GM19193 (cell line): ENCODE measurements around the gene SYNGR4.

Experiments used
- POLR2A ChIP-seq: IDR thresholded peaks from 4 replicates; pipeline ENCODE4 v1.6.1; 2011; ENCODE audit not compliant: insufficient read depth, insufficient read length; ENCODE audit errors: extremely low read depth

SYNGR4 gene

DNA sequence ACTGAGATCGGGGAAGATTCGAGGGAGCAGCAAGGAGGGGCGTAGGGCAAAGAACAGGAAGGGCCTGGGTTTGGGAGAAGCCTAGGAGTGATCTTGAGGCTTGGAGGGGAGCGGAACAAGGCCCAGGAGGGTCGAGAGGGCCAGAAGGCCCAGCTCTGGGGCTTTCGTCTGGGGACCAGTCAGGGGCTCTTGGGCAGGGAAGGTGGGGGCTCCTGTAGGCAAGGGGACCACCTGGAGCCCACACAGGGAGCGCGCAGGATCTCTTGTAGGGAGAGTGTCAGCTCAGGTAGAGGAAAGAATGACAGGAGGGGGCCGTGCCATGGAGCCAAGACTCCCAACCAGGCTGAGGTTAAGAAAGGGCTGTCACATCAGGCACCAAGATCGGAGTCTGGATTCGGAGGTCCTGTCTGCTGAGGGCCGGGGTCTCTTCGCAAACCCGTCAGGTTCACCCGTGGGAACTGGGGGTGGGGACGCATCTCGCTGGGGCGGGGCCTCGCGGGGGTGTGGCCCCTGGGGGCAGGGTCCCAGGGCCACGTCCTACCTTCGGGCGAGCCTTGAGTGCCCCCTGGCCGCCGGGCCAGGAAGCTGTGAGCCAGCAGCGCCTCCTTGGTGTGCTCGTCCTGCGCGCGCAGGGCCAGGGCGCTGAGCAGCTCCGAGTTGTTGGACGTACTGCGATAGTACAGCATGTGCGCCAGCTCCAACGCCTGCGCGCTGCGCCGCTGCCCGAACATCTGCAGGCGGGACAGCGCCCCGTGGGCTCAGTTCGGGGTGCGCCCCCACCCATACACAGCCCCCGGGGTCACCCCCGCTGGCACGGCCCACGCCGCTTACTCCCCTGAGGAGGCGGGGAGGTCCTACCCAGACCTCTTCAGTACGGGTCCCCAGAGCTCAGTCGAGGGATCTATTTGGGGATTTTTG, 30.4 kb upstream of the SYNGR4 start:
- TF ChIP-seq POLR2A: peak; percentile 44

DNA sequence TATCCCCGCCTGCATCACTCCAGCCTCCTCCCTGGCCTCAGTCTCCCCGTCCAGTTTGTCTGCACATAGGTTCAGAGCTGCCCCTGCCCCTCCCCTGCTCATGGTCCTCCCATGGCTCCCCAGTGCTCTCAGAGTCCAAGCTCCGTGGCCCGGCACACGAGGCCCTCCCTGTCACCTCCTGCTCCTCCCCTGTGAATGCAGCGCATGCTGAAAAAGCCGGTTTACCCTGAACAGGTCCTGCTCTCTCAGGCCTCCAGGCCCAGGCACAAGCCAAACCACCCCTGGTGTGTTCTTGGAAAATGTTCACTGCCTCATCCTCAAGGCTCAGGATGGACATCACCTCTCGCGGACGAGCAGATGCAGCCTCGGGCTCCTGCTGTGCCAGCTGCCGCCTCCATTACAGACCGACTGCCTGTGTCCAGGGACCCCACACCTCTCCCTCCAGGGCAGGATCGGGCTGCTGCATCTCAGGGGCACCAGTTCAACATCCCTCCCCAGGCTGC, 25.9 kb upstream of the SYNGR4 start:
- TF ChIP-seq POLR2A: no peak

DNA sequence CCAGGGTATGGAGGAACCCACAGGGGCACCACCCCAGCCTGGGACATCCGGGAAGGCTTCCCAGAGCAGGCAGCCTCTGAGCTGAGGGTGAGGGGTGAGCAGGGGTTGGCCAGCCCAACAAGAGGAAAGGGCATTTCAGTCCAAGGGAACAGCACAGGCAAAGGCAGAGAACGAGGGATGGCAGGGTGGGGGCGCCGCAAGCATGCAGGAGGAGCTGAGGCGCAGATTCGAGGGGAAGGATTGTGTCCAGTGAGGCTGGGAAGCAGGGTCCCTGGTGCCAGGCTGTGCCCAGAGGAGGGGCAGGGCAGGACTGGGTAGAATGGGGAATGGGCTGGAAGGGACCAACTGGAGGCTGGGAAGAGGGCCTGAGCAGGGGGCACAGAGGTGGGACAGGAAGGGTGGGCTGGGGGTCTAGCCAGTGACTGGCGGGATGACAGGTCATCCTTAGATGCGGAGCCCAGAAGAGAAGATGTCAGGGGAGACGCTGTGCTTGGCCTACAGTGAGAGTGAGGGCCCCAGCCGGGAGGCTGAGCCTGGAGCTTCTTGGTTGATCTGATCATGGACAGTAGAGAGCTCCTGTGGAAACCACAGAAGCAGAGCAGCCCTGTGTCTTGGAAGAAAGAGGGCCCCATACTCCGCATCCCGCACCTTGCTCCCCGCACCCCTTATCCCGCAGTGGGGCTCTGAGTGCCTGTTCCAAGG, 25.2 kb upstream of the SYNGR4 start:
- TF ChIP-seq POLR2A: no peak

DNA sequence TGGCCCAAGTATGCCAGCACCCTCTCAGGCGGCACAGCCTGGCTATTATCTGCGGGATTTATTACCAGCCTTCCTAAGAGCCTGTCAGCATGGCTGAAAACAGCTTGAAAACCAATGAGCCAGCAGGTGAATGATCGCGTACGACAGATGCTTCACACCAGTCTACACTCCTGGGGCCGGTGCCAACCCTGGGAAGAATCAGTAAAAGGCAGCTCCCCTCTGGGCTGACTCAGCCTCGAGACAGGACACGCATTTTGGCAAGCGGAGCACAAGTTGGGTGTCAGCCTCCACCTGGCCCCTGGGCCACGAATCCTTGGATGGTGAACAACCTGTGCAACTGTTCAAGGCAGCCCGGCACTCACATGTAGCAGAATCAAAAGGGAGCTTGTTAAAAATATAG, 23.2 kb upstream of the SYNGR4 start:
- no peak for TF ChIP-seq POLR2A

DNA sequence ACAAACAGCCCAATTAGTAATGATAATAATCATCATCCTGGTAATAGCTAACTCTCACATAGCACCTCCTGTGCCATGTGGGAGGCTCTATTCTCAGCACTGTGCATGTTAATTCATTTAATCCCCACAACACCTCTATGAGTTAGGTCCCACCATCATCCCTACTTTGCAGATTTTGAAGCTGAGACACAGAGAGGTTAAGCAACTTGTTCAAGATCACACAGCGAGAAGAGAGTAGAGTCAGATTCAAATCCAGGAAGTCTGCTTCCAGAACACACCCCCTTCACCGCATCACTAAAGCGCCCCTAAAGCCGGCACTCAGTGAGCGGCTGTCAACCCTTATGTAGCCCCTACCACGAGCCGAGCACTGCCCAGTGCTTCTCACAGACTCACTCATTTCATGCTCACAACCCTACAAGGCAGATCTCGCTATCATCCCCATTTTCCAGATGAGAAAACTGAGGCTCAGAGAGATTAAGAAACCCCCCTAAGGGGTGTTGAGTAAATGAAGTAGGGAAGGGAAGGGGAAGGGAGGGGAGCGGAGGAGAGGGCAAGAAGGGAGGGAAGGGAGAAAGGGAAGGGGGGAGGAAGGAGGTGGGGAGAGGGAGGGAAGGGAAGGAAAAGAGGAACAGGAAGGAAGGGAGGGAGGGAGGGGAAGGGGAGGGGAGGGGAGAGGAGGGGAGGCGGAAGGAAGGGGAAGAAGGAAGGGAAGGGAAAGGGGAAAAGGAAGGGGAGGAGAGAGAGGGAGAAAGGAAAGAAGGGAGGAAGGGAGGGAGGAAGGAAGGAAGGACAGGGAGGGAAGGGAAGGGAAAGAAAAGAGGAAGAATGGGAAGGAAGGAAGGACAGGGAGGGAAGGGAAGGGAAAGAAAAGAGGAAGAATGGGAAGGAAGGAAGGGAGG, 22.4 kb upstream of the SYNGR4 start:
- TF ChIP-seq POLR2A: no peak

DNA sequence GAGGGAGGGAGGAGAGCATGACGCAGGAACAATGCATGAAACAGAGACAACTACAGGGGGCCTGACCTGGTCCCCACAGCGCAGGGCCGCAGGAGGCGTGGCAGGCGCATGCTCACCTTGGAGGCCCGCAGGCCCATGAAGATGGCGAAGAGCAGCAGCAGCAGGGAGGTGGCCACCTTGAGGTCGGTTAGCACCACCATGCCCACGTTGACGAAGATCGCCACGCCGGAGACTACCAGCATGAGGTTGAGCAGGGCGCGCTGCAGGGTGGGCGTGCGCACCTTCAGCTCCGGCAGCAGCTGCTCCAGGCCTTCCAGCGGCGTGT, 21.8 kb upstream of the SYNGR4 start:
- TF ChIP-seq POLR2A: no peak

DNA sequence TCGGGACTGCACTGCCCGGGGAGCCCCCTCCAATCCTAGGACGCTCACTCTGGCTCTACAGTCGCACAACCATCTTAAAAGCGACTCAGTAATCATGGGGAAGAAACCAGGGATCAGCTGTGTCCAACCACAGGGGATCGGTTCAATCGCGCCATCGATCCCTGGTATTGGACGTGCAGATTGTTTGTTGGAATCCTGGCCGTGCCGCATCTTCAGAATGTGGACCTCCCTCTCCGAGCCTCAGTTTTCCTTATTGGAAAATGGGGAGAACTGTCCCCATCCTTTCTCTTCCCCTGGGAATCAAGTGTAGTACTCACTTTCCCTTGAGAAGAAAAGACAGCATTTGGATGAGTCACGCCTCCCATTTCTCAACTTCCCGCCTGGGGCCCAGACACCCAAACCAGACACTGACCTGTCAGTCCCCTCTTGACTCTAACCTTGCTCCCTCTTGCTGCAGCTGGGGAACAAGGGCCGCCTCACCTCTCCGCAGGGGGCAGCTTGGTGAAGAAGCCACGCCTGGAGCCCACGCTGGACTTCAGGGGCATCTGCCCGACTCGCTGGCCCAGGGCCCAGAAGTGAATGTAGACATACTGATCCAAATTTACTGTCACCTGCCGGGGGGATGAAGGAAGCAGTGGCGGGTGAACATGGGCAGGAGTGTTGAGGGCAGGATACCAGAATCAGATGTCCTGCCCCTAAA, 21.2 kb upstream of the SYNGR4 start:
- TF ChIP-seq POLR2A: no peak

DNA sequence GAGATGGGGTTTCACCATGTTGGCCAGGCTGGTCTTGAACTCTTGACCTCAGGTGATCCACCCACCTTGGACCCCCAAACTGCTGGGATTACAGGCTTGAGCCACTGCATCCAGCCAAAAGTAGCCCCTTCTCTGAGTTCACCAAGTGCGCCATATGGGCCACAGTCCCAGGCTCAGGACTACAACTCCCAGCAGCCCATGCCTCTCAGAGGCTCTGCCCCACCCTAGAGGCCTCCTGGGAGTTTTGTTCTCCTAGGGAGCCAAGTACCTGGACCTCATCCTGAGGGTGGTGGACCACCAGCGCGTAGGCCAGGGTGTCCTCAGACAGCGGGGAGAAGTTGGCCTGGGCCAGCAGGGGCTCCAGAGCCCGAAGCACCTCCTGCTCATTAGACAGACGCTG, 19.3 kb upstream of the SYNGR4 start:
- no peak for TF ChIP-seq POLR2A

DNA sequence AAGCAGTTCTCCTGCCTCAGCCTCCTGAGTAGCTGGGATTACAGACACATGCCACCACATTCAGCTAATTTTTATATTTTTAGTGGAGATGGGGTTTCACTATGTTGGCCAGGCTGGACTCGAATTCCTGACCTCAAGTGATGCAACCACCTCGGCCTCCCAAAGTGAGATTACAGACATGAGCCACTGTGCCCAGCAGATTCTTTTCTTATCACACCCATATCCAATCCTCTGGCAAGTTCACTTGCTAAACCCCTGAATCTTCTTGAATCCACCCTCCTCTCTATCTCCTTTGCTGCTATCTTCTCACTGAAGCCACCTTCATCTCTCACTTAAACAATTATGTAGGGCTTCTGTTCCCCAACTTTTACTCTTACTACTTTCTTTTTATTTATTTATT, 18.0 kb upstream of the SYNGR4 start:
- TF ChIP-seq POLR2A: no peak

DNA sequence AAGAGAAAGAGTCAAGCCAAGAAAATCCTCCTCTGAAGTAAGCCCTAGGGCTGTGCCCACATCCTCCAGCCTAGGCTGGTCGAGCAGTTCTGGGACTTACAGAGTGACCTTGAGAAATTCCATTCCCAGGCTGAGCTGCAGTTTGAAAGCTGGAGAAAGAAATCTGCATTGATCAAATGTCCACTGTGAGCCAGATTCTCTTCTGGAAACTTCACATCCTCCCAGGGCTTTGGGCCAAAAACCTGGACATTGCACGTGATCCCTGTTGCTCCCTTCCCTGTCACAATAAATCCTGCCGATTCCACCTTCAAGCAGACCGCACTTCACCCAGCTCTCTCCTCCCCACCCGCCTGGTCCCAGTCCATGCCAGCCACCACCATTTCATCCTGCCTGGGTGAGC, 16.1 kb upstream of the SYNGR4 start:
- no peak for TF ChIP-seq POLR2A

DNA sequence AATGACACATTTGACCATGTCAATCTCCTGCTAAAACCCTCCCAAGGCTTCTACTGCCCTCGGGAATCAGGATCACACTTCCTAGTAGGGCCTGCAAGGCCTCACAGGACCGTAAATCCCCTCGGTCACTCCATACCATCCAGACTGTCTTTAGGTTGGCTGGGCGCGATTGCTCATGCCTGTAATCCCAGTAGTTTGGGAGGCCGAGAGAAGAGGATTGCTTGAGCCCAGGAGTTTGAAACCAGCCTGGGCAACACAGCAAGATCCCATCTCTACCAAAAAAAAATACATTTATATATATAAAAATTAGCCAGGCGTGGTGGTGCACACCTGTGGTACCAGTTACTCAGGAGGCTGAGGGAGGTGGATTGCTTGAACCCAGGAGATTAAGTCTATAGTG, 15.4 kb upstream of the SYNGR4 start:
- no peak for TF ChIP-seq POLR2A

DNA sequence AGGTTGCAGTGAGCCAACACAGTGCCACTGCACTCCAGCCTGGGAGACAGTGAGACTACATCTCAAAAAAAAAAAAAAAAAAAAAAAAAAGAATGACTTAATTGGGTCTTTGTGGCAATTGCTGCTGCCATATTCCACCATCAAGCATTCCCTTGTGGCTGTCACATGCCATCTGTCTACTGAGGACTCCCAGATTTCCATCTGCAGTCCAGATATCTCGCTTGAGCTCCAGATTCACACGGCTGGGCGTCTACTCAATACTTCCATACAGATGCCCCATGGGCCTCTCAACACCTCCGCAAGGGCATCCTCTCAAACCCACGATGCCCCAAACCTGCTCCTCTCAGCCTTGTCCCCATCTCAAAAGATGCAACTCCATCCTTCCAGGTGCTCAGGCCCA, 13.3 kb upstream of the SYNGR4 start:
- no peak for TF ChIP-seq POLR2A

DNA sequence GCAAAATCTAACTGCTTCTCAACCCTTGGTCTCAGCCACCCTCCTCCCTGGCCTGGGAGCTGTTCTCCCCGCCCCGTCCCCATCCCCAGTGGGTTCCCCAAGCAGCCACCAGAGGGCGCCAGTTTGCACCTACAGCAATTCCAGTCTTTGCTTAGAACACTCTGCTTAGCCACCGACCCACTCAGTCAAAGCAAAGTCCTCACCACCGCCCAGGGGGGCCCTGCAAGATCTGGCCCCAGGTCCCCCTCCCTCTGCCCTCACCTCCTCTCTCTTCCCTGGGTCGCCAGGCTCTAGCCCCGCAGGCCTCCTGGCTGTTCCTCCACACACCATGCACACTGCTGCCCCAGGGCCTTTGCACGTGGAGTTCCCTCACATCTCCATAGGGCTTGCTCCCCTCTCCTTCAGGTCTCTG, 12.8 kb upstream of the SYNGR4 start:
- no peak for TF ChIP-seq POLR2A

DNA sequence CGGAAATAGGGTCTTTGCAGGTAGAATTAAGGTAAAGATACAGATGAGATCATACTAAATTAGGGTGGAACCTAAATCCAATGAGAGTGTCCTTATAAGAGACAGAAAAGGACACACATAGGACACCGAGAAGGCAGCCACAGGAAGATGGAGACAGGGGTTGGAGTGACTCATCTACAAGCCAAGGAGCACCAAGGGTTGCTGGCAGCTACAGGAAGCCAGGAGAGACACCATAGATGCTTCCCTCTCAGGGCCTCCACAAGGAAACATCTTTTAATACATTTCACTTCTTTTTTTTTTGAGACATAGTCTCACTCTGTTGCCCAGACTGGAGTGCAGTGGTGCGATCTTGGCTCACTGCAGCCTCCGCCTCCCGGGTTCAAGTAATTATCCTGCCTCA, 10.5 kb upstream of the SYNGR4 start:
- no peak for TF ChIP-seq POLR2A
